ENCODE data around the gene KRI1.
"Not testable (repeated sequence)": the region's sequence is repeated elsewhere in the genome, so short reads cannot be mapped to it uniquely, and the experiment has no call there.

Gene KRI1

DNA sequence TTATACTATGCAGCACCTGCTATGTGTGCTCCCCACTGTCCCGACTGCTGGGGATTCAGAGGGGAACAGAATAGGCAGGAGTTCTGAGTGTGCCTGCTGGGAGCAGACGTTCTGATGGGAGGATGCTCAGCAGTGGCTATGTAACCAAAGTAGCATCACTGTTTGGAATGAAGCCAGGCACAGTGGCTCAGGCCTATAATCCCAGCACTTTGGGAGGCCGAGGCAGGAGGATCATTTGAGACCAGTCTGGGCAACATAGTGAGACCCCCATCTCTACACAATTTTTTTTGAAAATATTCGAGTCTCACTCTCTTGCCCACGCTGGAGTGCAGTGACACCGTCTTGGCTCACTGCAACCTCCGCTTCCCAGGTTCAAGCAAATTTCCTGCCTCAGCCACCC is 16.1 kb downstream of the KRI1 start:
- no peak for DNase-seq

GRCh38 chr19:10548746-10549276 is 17.0 kb downstream of the KRI1 start:
- no peak for DNase-seq

- DNase-seq: no peak
These were observed 19.0 kb downstream of the KRI1 start for GRCh38 chr19:10546817-10547216.

- no peak for DNase-seq
These were observed 21.0 kb downstream of the KRI1 start for GRCh38 chr19:10544753-10545251.

DNA sequence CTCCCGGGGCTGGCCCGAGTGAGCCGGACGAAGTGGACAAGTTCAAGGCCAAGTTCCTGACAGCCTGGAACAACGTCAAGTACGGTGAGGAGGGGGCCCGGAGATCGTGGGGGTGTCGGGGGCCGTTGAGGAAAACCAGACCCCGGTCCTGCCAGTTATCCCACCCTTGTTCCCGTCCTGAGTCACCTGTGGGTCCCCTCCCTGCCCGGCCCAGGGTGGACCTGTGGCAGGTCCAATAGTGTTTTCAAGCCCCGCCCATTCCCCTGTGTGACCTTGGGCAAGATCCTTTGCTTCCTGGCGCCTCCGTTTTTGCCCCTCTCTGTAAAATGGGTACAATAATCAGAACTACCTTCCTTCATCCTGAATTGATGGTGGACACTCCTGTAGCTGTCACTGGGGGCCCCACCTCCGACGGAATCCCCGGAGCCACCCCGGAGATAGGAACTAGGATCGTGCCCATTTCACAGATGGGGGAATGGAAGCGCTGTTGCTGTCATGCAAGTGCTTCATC is 21.5 kb downstream of the KRI1 start:
- no peak for DNase-seq

DNA sequence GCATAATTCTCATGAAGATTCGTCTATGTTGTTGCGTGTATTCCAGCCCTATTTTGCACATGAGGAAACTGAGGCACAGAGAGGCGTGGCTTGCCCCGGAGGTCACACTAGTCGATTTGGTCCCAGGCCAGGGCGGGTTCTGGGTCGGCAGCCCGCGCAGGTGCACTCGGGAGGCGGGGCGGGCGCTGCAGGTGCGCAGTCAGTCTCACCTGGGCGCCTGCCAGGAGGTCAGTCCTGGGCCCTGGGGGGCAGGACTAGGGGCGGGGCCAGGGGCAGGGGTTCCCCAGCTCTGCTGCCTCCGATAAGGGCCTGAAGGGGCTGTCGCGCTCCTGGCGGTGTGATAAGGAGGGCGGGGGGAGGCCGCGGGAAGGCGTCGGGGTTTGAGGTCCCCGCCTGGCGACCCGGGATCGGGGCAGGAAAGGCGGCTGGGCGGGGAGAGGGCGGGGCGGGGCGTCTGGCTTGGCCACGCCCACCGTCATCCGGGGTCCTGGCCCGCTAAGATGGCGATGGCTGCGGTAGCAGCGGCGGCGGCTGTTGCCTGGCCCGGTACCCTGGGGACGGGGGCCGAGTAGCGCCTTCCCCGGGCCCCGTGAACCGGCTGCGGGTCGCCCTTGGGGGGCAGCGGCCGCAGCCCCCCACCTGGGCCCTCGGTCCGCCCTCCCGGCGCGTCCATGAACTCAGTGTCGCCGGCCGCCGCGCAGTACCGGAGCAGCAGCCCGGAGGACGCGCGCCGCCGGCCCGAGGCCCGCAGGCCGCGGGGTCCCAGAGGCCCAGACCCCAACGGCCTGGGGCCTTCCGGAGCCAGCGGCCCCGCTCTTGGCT is 22.2 kb downstream of the KRI1 start, which contains the start of gene ATG4D:
ATG4D (plus strand) TSS at position 485 of the 822 bp plus-strand sequence; CDS start at position 672, 187 bp downstream.
- DNase-seq: peak; percentile 64 to 82 (median 77)

- DNase-seq: no peak
These were observed 22.8 kb downstream of the KRI1 start for GRCh38 chr19:10543059-10543419.

DNA sequence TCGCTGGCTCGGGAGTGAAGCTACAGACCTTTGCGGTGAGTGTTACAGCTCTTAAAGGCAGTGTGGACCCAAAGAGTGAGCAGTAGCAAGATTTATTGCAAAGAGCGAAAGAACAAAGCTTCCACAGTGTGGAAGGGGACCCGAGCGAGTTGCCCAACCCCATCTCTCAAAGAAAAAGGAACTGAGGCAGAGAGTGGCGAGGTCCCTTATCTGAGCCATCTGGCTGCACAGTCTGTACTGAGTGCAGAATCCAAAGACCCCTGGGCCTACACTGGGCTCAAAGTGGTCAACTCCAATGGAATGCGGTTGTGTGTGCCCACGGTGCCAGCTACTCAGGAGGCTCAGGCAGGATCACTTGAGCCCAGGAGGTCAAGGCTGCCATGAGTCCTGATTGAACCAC is 26.8 kb downstream of the KRI1 start:
- DNase-seq: not testable (repeated sequence)

DNA sequence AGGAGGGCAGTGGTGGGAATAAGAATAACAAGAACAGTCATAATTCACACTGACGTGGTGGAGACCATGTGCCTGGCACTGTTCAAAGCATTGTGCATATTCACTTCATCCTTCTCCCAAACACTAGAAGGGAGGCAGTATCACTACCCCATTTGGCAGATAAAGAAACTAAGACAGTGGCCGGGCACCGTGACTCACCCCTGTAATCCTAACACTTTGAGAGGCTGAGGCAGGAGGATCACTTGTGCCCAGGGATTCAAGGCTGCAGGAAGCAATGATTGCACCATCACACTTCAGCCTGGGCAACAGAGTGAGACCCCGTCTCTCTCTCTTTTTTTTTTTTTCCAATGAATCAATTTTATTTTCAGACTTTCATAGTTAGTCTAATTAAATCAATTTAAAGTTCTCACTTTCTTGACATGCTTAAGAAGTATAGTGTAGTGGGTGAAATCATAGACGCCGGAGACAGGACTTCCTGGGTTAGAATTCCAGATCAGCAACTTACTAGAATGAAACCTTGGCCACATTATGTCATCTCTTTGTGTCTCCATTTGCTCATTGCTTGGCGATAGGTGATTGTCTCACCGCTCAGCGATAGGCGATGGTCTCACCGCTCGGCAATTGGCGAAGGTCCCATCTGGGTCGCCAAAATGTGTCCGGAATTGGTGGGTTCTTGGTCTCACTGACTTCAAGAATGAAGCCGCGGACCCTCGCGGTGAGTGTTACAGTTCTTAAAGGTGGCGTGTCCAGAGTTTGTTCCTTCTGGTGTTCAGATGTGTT is 27.4 kb downstream of the KRI1 start:
- no peak for DNase-seq

GRCh38 chr19:10537668-10538067 is 28.1 kb downstream of the KRI1 start:
- no peak for DNase-seq

- no peak for DNase-seq
These were observed 30.2 kb downstream of the KRI1 start for GRCh38 chr19:10535613-10536012.

- DNase-seq: no peak
These were observed 32.0 kb downstream of the KRI1 start for GRCh38 chr19:10533646-10534386.

DNA sequence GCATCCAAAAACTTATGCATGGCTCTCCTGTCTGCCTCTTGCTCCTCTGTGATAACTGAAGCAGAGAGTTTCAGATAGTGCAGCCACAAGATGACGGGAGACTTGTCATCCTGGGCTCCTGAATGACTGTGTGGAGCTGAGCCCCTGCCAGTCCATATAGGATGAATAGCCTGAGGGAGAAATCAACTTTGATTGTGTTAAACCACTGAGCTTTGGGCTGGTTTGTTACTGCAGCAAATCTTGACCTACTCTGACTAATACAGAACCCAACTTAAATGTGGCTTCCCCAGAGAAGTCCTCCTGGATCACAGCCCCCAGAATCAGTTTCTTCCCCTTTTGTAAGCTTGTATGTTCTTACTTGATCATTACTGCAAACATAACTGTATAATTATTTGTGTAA is 33.4 kb downstream of the KRI1 start:
- no peak for DNase-seq

DNA sequence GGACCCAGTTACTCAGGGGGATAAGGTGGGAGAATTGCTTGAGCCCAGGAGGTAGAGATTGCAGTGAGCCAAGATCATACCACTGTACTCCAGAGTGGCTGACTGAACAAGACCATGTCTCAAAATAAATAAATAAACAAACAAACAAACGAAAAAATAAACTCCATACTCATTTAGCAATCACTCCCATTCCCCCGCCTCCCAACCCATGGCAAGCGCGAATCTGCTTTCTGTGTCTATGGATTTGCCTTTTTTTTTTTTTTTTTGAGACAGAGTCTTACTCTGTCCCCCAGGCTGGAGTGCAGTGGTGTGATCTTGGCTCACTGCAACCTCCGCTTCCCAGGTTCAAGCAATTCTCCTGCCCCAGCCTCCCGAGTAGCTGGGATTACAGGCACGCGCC is 38.9 kb downstream of the KRI1 start:
- DNase-seq: not testable (repeated sequence)

- DNase-seq: no peak
These were observed 40.2 kb downstream of the KRI1 start for GRCh38 chr19:10525636-10526035.

DNA sequence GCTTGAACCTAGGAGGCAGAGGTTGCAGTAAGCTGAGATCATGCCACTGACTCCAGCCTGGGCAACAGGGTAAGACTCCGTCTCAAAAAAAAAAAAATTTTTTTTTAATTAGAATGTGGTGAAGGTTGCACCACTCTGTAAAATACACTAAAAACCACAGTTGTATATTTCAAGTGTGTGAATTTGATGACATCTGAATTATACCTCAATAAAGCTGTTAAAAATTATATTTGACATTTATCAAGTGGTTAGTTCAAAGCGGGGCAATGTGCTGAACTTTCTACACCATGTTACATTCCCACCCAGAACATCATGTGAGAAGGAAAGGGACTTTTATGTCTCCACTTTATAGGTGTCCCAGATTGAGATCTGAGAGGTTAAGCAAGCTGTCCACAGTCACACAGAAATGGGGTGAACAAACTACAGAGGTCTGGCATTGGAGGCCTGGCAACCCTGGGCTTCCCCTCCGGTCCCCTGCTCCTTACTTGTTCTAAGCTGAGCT is 42.6 kb downstream of the KRI1 start:
- DNase-seq: peak in 1 of 5 experiments; percentile 84

GRCh38 chr19:10521461-10522171 is 44.2 kb downstream of the KRI1 start:
- DNase-seq: no peak

DNA sequence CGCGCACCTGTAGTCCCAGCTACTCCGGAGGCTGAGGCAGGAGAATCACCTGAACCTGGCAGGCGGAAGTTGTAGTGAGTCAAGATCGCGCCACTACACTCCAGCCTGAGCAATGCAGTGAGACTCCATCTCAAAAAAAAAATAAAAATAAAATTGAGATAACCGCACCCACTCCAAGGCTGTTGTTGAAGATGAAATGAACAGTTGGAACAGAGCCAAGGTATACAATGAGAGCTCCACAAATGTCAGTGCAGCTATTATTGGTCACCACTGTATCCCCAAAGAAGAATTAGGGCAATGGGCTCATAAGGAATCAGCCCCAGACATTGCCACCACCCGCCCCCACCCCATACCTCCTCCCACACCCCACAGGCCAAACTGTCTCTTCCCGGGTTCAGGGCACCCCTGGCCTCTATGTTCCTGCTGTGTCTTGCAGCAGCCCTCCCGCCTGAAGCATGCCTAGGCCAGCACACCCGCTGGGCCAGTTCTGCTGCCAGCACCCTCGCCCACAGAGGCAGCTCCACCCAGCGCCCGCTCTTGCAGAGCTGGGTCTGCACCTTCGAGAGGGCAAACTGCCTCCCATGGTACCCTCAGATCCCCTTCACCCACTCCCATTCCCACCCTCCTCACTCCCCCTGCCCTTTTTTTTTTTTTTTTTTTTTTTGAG is 45.0 kb downstream of the KRI1 start:
- DNase-seq: no peak

GRCh38 chr19:10519421-10519820 is 46.4 kb downstream of the KRI1 start:
- no peak for DNase-seq

DNA sequence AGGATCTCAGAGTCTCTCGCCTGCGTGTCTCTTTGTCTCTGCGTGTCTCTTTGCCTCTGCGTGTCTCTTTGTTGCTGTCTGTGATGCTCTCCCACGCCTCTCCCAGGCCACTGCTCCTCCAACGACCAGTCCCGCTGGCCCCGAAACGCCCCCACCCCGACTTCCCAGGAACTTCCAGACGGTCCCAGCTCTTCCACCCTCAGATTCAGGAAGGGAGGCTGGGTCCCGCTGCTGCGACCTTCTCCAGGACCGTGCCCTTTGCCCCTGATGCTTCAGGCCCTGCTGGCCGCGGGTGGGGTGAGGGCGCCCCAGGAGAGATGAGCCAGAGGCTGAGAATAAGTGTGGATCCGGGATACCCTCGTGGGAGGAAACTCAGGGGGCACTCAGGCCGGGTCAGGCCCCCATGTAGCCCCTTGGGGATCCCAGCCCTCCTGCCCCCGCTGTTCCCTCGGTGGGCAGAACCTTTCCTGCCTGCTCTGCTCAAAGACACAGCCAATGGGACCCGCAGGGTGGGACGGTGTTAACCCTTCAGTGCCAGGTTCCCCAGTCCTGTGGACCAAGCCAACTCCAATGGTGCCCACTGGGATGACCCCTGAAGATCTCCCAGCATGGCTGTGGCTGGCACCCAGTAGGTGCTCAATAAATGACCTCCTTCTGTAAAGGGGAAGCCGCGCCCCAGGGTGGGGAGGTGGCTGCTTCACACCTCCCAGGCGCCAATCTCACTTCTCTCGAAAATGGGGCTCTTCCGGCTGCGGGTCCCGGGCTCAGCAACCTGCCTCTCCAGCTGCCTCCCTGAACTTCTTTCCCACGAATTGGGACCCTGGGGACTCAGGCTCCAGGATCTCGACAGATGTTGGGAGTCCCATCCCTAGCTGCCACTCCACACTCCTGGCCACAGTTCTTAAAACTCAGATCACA is 47.1 kb downstream of the KRI1 start:
- peak in 1 of 5 experiments; percentile 69 for DNase-seq
